H1 (cell line): ENCODE results near the gene STXBP5L. TPM values are rescaled to one million over a fixed set of nuclear protein-coding genes. Genes with fewer than 3 reads are reported as not detected.

Source experiments
- CTCF ChIA-PET: fragments of 300-600 bp; sonication (Branson Sonifier 250); formaldehyde crosslinking; loops from one replicate; lab custom pipeline; 2021; ENCODE audit not compliant: partially characterized antibody; lab: Charles Lee
- POLR2A ChIA-PET: fragments of 300-600 bp; sonication (Branson Sonifier 250); formaldehyde crosslinking; loops from one replicate; lab custom pipeline; 2021; ENCODE audit warnings: inconsistent platforms; ENCODE audit not compliant: partially characterized antibody; lab: Charles Lee
- DNase-seq, 2 experiments: peaks; one replicate each; pipeline versions ENCODE4 v3.0.0 to v3.0.0-alpha.2; 2010 to 2022; ENCODE audit warnings: low spot score in 2 of 2, low read depth in 1 of 2, mixed read lengths in 1 of 2
- FAIRE-seq: peaks from 2 replicates; lab custom pipeline; 2011; peaks lifted over from hg19 to GRCh38; lab: Jason Lieb, UNC
- H2AFZ ChIP-seq: 2 replicates; pipeline ENCODE4 v1.8.1; 2012; ENCODE audit warnings: low read length, inconsistent platforms
- H2AK5ac ChIP-seq: 2 replicates; pipeline ENCODE4 v1.6.1; 2013; ENCODE audit warnings: low read depth, low read length
- H2BK120ac ChIP-seq: replicated peaks from 2 replicates; pipeline ENCODE3; 2013; ENCODE audit warnings: low read depth, low read length, inconsistent platforms
- H2BK12ac ChIP-seq: 2 replicates; pipeline ENCODE4 v1.6.1; 2013; ENCODE audit warnings: low read depth, low read length
- H2BK15ac ChIP-seq: 2 replicates; pipeline ENCODE4 v1.6.1; 2013; ENCODE audit warnings: low read length
- H2BK20ac ChIP-seq: 2 replicates; pipeline ENCODE4 v1.6.1; 2013; ENCODE audit warnings: low read length
- H2BK5ac ChIP-seq: 2 replicates; pipeline ENCODE4 v1.6.1; 2013; ENCODE audit warnings: low read depth, low read length
- H3K14ac ChIP-seq: 2 replicates; pipeline ENCODE4 v1.6.1; 2013; ENCODE audit warnings: inconsistent platforms; ENCODE audit not compliant: insufficient read length
- H3K18ac ChIP-seq: 2 replicates; pipeline ENCODE4 v1.6.1; 2013; ENCODE audit warnings: low read length; ENCODE audit errors: extremely low read depth
- H3K23ac ChIP-seq: 2 replicates; pipeline ENCODE4 v1.6.1; 2013; ENCODE audit warnings: inconsistent platforms; ENCODE audit not compliant: insufficient read length
- H3K23me2 ChIP-seq: 2 replicates; pipeline ENCODE4 v1.6.1; 2013; ENCODE audit warnings: low read depth, low read length
- H3K27ac ChIP-seq: 2 replicates; pipeline ENCODE4 v1.6.1; 2011; ENCODE audit warnings: low read depth, low read length, inconsistent platforms
- H3K27me3 ChIP-seq, 4 experiments: replicated peaks in 1 of 4; 1 replicate in 1 of 4; 2 replicates in 3 of 4; pipeline versions ENCODE4 v1.6.1 to v1.8.1; 2011 to 2013; ENCODE audit warnings: low read length in 3 of 4, mild to moderate bottlenecking in 3 of 4, inconsistent platforms in 2 of 4, mixed read lengths in 2 of 4, moderate library complexity in 1 of 4; ENCODE audit not compliant: control insufficient read depth in 3 of 4, insufficient read depth in 3 of 4; ENCODE audit errors: extremely low read depth in 1 of 4
- H3K36me3 ChIP-seq, 4 experiments: 2 replicates each; pipeline versions ENCODE4 v1.6.1 to v1.8.1; 2011 to 2013; ENCODE audit warnings: mild to moderate bottlenecking in 4 of 4, low read length in 3 of 4, moderate library complexity in 2 of 4, control low read depth in 1 of 4, inconsistent platforms in 1 of 4; ENCODE audit not compliant: insufficient read depth in 4 of 4, control insufficient read depth in 2 of 4
- H3K4ac ChIP-seq: replicated peaks from 2 replicates; pipeline ENCODE3; 2013; ENCODE audit warnings: low read length, low read depth, mixed read lengths, inconsistent platforms; ENCODE audit not compliant: insufficient read length
- H3K4me1 ChIP-seq, 4 experiments: replicated peaks in 1 of 4; 1 replicate in 1 of 4; 2 replicates in 3 of 4; pipeline versions ENCODE4 v1.6.1 to v1.8.1; 2011 to 2013; ENCODE audit warnings: low read length in 3 of 4, inconsistent platforms in 2 of 4, mixed read lengths in 1 of 4; ENCODE audit not compliant: insufficient read depth in 4 of 4, control insufficient read depth in 3 of 4
- H3K4me2 ChIP-seq, 2 experiments: 2 replicates each; pipeline versions ENCODE4 v1.6.1 to v1.8.1; 2011 to 2013; ENCODE audit warnings: low read depth in 2 of 2, low read length in 2 of 2, control low read depth in 1 of 2, inconsistent platforms in 1 of 2, mild to moderate bottlenecking in 1 of 2; ENCODE audit not compliant: insufficient read depth in 1 of 2
- H3K4me3 ChIP-seq, 4 experiments: fragments of 200-600, 300-600 bp in 1 of 4; sonication (generic), shearing (Covaris generic), sonication (Bioruptor Twin) in 1 of 4; 2 replicates each; pipeline versions ENCODE4 v1.5.1 to v1.8.1; 2011 to 2016; ENCODE audit warnings: low read length in 4 of 4, low read depth in 3 of 4, control low read depth in 2 of 4, inconsistent platforms in 2 of 4, mild to moderate bottlenecking in 2 of 4, mixed read lengths in 1 of 4, moderate library complexity in 1 of 4; ENCODE audit not compliant: insufficient read depth in 2 of 4; ENCODE audit errors: extremely low read depth in 1 of 4
- H3K56ac ChIP-seq: replicated peaks from 2 replicates; pipeline ENCODE3; 2013; ENCODE audit warnings: low read depth, mild to moderate bottlenecking, mixed read lengths, low read length, inconsistent platforms; ENCODE audit not compliant: insufficient read length
- H3K79me1 ChIP-seq: 2 replicates; pipeline ENCODE4 v1.6.1; 2013; ENCODE audit warnings: low read depth, low read length, control low read depth
- H3K79me2 ChIP-seq, 2 experiments: 2 replicates each; pipeline versions ENCODE4 v1.6.1 to v1.8.1; 2012 to 2013; ENCODE audit warnings: low read length in 2 of 2, mild to moderate bottlenecking in 2 of 2, inconsistent platforms in 1 of 2; ENCODE audit not compliant: insufficient read depth in 2 of 2, control insufficient read depth in 1 of 2
- H3K9ac ChIP-seq, 4 experiments: replicated peaks in 1 of 4; 1 replicate in 1 of 4; 2 replicates in 3 of 4; pipeline versions ENCODE4 v1.6.1 to v1.8.1; 2011 to 2013; ENCODE audit warnings: low read depth in 3 of 4, low read length in 3 of 4, control low read depth in 2 of 4, mild to moderate bottlenecking in 2 of 4, moderate library complexity in 2 of 4, inconsistent platforms in 1 of 4; ENCODE audit errors: extremely low read depth in 1 of 4
- H3K9me3 ChIP-seq, 2 experiments: 2 replicates each; pipeline versions ENCODE4 v1.6.1 to v1.8.1; 2012 to 2013; ENCODE audit warnings: mild to moderate bottlenecking in 2 of 2, moderate library complexity in 2 of 2, control low read depth in 1 of 2, inconsistent platforms in 1 of 2, low read depth in 1 of 2, low read length in 1 of 2, mixed read lengths in 1 of 2; ENCODE audit not compliant: insufficient read depth in 2 of 2
- H4K20me1 ChIP-seq, 2 experiments: replicated peaks in 1 of 2; 2 replicates each; pipeline versions ENCODE3 to v1.8.1; 2011 to 2013; ENCODE audit warnings: inconsistent platforms in 2 of 2, low read length in 2 of 2, mild to moderate bottlenecking in 1 of 2; ENCODE audit not compliant: insufficient read depth in 2 of 2, control insufficient read depth in 1 of 2
- H4K5ac ChIP-seq: 2 replicates; pipeline ENCODE4 v1.6.1; 2013; ENCODE audit warnings: low read length, low read depth, mixed read lengths, inconsistent platforms; ENCODE audit not compliant: insufficient read length
- H4K8ac ChIP-seq: 2 replicates; pipeline ENCODE4 v1.8.0; 2013; ENCODE audit warnings: mild to moderate bottlenecking, moderate library complexity, low read length, inconsistent platforms; ENCODE audit not compliant: insufficient read depth; ENCODE audit errors: extremely low read depth
- H4K91ac ChIP-seq: replicated peaks from 2 replicates; pipeline ENCODE3; 2013; ENCODE audit warnings: low read length, mixed read lengths, inconsistent platforms; ENCODE audit not compliant: insufficient read length
- SIRT6 ChIP-seq: IDR thresholded peaks from one replicate; pipeline ENCODE4 v1.7.1; 2012; ENCODE audit warnings: low read length, inconsistent platforms
- TEAD4 ChIP-seq: IDR thresholded peaks from 2 replicates; pipeline ENCODE4 v1.6.1; 2012; ENCODE audit warnings: low read depth, low read length, inconsistent platforms, mixed read lengths
- WGBS, 2 experiments: shearing (Covaris generic) in 1 of 2; methylation state at CpG; one replicate each; pipeline versions ENCODE4 v1.1.6 to v1.1.7; 2013 to 2015; ENCODE audit warnings: low lambda C conversion rate in 2 of 2, mixed read lengths in 2 of 2, inconsistent platforms in 1 of 2, low coverage in 1 of 2, missing lambda C conversion rate in 1 of 2; ENCODE audit not compliant: insufficient replicate concordance in 2 of 2, insufficient coverage in 1 of 2, insufficient read length in 1 of 2; ENCODE audit errors: extremely low coverage in 1 of 2, missing lambda C conversion rate in 1 of 2; 5-methylcytosine and 5-hydroxymethylcytosine counted together
- polyA plus RNA-seq, 7 experiments: library from polyadenylated mRNA; depleted of rRNA in 3 of 7; stranded (reverse) in 5 of 7; unstranded in 2 of 7; fragments of >200 nt in 5 of 7; fragments of 200-250 nt in 2 of 7; gene quantifications; 1 replicate in 5 of 7; 2 replicates in 1 of 7; 4 replicates in 1 of 7; pipeline versions ENCODE4 v1.2.1 to v1.2.3, GENCODE V29; 2011 to 2013; ENCODE audit warnings: missing spikeins in 2 of 7, mixed read lengths in 2 of 7
- total RNA-seq: library from RNA; stranded (reverse); fragmentation: NEBNext Ultra II Directional; extraction: Animal tissue kit (Norgen Biotek cat#: 25700); gene quantifications from 2 replicates; pipeline ENCODE4 v1.2.1, GENCODE V29; 2021

The STXBP5L gene
- total and polyA plus RNA-seq, 2 of the 8 experiments (the other 6 are each of a cell fraction or from before 2014, with no cell fraction given) = 2.0 to 6.0 TPM

DNA sequence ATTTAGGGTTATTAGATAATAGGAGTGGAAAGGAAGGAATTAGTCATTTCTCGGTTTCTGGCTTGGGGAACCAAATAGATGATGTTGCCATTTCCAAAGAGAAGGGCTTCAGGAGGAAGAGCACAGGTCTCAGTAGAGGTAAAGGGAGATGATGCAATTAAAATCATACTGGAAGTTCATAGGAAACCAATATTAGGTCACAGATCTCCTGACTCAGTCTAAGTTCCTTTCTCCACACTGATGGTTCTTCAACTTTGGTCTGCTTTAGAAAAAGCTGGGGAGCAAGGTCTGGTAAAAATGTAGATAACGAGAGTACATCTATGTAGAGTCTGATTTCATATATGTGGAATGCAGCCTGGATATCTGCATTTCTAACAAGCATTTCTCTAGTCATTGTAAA is 506.9 kb downstream of the STXBP5L start:
- no peak overlapping the region for H3K4ac ChIP-seq
- H4K5ac ChIP-seq = no peak overlapping the region
- no peaks in the 10 kb centered on the region for H3K9me3 ChIP-seq
- peaks cover 0 to 1% of the 10 kb centered on the region in 2 experiments for H4K20me1 ChIP-seq
- H3K4me3 ChIP-seq = no peak overlapping the region
- no peaks in the 10 kb centered on the region for H3K23me2 ChIP-seq
- no peak overlapping the region for H2AFZ ChIP-seq
- H4K91ac ChIP-seq = no peak overlapping the region
- H3K27me3 ChIP-seq = no peaks in the 10 kb centered on the region
- 87% methylated on average over 2 of the region's 2 CpGs; no CpG with 5 or more reads in 1 of the 2 experiments for WGBS, 2 experiments
- no peak overlapping the region for H2BK120ac ChIP-seq
- no peak overlapping the region for H3K23ac ChIP-seq
- no peak overlapping the region for H2BK15ac ChIP-seq
- TF ChIP-seq SIRT6 (no peak), TEAD4 (no peak)
- no peak overlapping the region for H2AK5ac ChIP-seq
- H3K79me1 ChIP-seq = no peaks in the 10 kb centered on the region
- no peak overlapping the region for H2BK20ac ChIP-seq
- no peak overlapping the region for H3K56ac ChIP-seq
- no peak overlapping the region for H3K4me2 ChIP-seq
- FAIRE-seq = no peak
- no peak overlapping the region for H2BK5ac ChIP-seq
- POLR2A ChIA-PET = no interaction called here
- no peaks in the 10 kb centered on the region for H3K4me1 ChIP-seq
- no peak overlapping the region for H3K14ac ChIP-seq
- no peak overlapping the region for H3K9ac ChIP-seq
- no peaks in the 10 kb centered on the region for H3K36me3 ChIP-seq
- no peak overlapping the region for H3K18ac ChIP-seq
- no peak overlapping the region for H2BK12ac ChIP-seq
- CTCF ChIA-PET = no interaction called here
- H4K8ac ChIP-seq = no peak overlapping the region
- no peak overlapping the region for H3K27ac ChIP-seq
- DNase-seq = no peak
- no peaks in the 10 kb centered on the region for H3K79me2 ChIP-seq
